Smooth muscle cell (in vitro differentiated cells): Measurements from ENCODE around the gene IRX6. TPM values are rescaled to one million over a fixed set of nuclear protein-coding genes. Genes with fewer than 3 reads are reported as not detected.

Experiments used
- DNase-seq: peaks from one replicate; lab custom pipeline; 2025; ENCODE audit not compliant: unreplicated experiment; lab: John Stamatoyannopoulos, UW
- H2AFZ ChIP-seq: fragments of 200-600 bp; sonication (generic); 2 replicates; pipeline ENCODE4 v1.6.0; 2016; ENCODE audit warnings: antibody characterized with exemption, low read depth, mild to moderate bottlenecking
- H3F3A ChIP-seq: fragments of 200-600 bp; sonication (generic); 2 replicates; pipeline ENCODE4 v1.6.0; 2017; ENCODE audit warnings: antibody characterized with exemption, low read depth
- H3K27ac ChIP-seq: fragments of 200-600 bp; sonication (generic); 2 replicates; pipeline ENCODE4 v1.5.1; 2016; ENCODE audit warnings: low read depth, mild to moderate bottlenecking
- H3K27me3 ChIP-seq: fragments of 200-600 bp; sonication (generic); 2 replicates; pipeline ENCODE4 v1.6.1; 2016; ENCODE audit warnings: low read depth, mild to moderate bottlenecking
- H3K36me3 ChIP-seq: fragments of 200-600 bp; sonication (generic); 2 replicates; pipeline ENCODE4 v1.5.1; 2016; ENCODE audit warnings: low read depth
- H3K4me1 ChIP-seq: fragments of 200-600 bp; sonication (generic); 2 replicates; pipeline ENCODE4 v1.5.1; 2016; ENCODE audit warnings: low read depth
- H3K4me2 ChIP-seq: fragments of 200-600 bp; sonication (generic); 2 replicates; pipeline ENCODE4 v1.6.0; 2016; ENCODE audit warnings: mild to moderate bottlenecking
- H3K4me3 ChIP-seq: fragments of 200-600 bp; sonication (generic); 2 replicates; pipeline ENCODE4 v1.5.1; 2016; ENCODE audit warnings: mild to moderate bottlenecking
- H3K79me2 ChIP-seq: fragments of 200-600 bp; sonication (generic); 2 replicates; pipeline ENCODE4 v1.6.0; 2016; ENCODE audit warnings: low read depth, mild to moderate bottlenecking
- H3K9ac ChIP-seq: fragments of 200-600 bp; sonication (generic); 2 replicates; pipeline ENCODE4 v1.6.0; 2016; ENCODE audit warnings: low read depth
- H3K9me3 ChIP-seq: fragments of 200-600 bp; sonication (generic); replicated peaks from 2 replicates; pipeline ENCODE4 v1.5.1; 2016; ENCODE audit warnings: low read depth
- H4K20me1 ChIP-seq: fragments of 200-600 bp; sonication (generic); 2 replicates; pipeline ENCODE4 v1.6.0; 2016; ENCODE audit warnings: low read depth
- CTCF ChIP-seq: fragments of 200-600 bp; sonication (generic); IDR thresholded peaks from 2 replicates; pipeline ENCODE4 v1.5.1; 2017; ENCODE audit warnings: borderline replicate concordance, mild to moderate bottlenecking, antibody characterized with exemption; ENCODE audit not compliant: insufficient read depth, poor library complexity, severe bottlenecking
- WGBS: methylation state at CpG from one replicate; pipeline ENCODE4 v1.1.7; 2016; ENCODE audit warnings: low lambda C conversion rate; 5-methylcytosine and 5-hydroxymethylcytosine counted together
- polyA plus RNA-seq: library from polyadenylated mRNA; unstranded; fragments of >200 nt; fragmentation: Nextera tagmentation; extraction: Ambion mirVana; gene quantifications from 2 replicates; pipeline ENCODE4 v1.2.1, GENCODE V29; 2016
- total RNA-seq: library from RNA; depleted of rRNA; stranded (reverse); fragments of >200 nt; gene quantifications from 2 replicates; pipeline ENCODE4 v1.2.3, GENCODE V29; 2014

IRX6 gene
- total and polyA plus RNA-seq, 2 experiments from 2014 or later = not detected

DNA sequence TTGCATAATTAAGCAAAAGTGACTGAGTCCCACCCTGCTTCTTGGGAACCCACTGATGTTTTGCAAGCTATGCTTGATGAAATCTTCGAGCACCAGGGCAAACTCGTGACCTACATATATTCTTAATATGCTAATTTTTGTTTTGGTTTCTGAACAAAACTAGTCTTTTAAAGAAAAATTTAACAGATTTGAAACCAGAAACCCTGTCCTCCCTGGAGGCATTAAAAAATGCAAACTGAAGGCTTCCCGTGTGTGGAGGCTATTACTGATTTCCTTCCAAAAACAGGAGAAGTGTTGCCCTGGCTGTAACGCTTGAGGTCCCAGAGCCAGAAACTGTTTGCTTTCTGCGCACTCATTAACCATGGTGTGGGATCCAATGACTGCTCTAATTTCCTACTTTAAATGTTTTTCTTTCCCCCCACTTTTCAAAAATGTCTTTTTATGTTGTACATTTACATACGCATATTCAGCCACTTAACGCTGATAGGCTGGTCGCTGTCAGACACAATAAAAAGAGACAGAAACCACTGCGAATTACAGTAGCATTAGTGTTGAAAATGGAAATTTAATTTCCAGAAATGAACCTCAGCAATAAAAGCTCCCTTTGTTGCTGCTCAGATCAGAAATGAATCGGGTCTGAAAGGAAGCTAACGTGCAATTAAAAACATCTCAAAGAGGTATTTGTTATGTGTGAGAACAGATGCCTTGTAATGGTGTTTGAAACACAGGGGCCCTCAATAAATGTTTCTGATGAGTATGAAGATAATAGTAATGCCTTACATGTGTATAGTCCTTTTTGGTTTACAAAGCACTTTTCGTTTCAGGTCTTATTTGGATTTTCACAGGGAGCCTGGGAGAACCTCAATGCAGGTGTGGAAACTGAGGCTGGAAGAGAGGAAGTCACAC lies 39.9 kb upstream of the IRX6 start:
- no peak overlapping the region for H3K4me3 ChIP-seq
- H3K79me2 ChIP-seq = no peaks in the 10 kb centered on the region
- no peaks in the 10 kb centered on the region for H4K20me1 ChIP-seq
- H2AFZ ChIP-seq = no peak overlapping the region
- no peaks in the 10 kb centered on the region for H3K36me3 ChIP-seq
- peaks cover 7% of the 10 kb centered on the region for H3K9me3 ChIP-seq
- WGBS = 76% methylated on average over 12 of the region's 12 CpGs
- H3K9ac ChIP-seq = no peak overlapping the region
- no peaks in the 10 kb centered on the region for H3K4me1 ChIP-seq
- peaks cover 9% of the 10 kb centered on the region for H3K27me3 ChIP-seq
- H3F3A ChIP-seq = no peaks in the 10 kb centered on the region
- TF ChIP-seq CTCF = no peak
- H3K27ac ChIP-seq = no peak overlapping the region
- no peak overlapping the region for H3K4me2 ChIP-seq
- DNase-seq = no peak

DNA sequence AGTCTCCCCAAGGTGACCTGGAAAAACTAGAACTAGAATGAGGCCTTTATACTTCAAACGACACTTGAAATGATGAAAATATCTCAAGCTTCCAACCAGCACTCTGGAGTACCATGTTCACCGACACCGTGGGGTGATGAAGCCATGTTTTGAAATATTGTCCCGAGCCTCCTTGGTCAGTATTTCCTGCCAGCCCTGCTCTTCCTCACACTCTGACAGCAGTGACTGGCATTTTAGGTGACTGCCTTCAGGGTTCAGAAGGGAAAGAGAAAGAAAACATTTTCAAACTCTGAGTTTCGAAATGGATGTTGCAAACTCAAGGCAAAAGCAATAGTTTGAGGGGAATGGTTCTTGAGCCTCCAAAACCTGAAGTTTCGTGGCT lies 39.3 kb upstream of the IRX6 start:
- WGBS = 86% methylated on average over 6 of the region's 6 CpGs
- Histone ChIP-seq H3K4me2 (no peak overlapping the region), H3K4me1 (no peaks in the 10 kb centered on the region), H3K79me2 (no peaks in the 10 kb centered on the region), H3K4me3 (no peak overlapping the region), H3K36me3 (no peaks in the 10 kb centered on the region), H2AFZ (no peak overlapping the region), H3K9ac (no peak overlapping the region), H3K27ac (no peak overlapping the region), H3F3A (no peaks in the 10 kb centered on the region), H4K20me1 (no peaks in the 10 kb centered on the region), H3K9me3 (peaks cover 7% of the 10 kb centered on the region), H3K27me3 (peaks cover 4% of the 10 kb centered on the region)
- TF ChIP-seq CTCF = no peak
- DNase-seq = no peak

- Histone ChIP-seq H2AFZ (no peak overlapping the region), H3K27ac (no peak overlapping the region), H3K27me3 (peaks cover 4% of the 10 kb centered on the region), H3K9ac (no peak overlapping the region), H3K4me1 (no peaks in the 10 kb centered on the region), H4K20me1 (no peaks in the 10 kb centered on the region), H3K36me3 (no peaks in the 10 kb centered on the region), H3K79me2 (no peaks in the 10 kb centered on the region), H3K9me3 (peaks cover 7% of the 10 kb centered on the region), H3F3A (no peaks in the 10 kb centered on the region), H3K4me3 (no peak overlapping the region), H3K4me2 (no peak overlapping the region)
- no peak for DNase-seq
- WGBS = 70% methylated on average over 2 of the region's 2 CpGs
- no peak for TF ChIP-seq CTCF
Measured at GRCh38 chr16:55285586-55285985, 38.4 kb upstream of the IRX6 start.

DNA sequence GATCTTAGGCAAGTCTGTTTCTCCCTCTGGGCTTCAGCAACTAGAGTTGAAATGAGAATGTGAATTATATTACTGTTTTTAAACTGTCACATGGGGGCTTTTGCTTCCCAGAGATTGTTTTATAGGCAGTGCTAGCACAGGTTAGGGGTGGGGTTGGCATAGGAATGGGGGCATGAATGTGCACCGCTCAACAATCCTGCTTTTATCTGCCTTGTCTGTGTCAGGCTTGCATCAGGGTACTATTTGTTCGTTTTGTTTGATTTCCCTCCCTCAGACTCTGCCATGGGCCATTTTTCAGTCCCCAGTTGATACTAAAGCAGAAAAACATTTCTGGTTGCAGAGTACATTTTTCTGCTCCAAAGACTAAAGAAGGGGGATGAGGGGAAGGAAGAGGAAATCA lies 34.6 kb upstream of the IRX6 start:
- DNase-seq = no peak
- WGBS = 86% methylated on average over 2 of the region's 2 CpGs
- Histone ChIP-seq H3K36me3 (no peaks in the 10 kb centered on the region), H3K4me3 (no peak overlapping the region), H3K9me3 (peaks cover 7% of the 10 kb centered on the region), H3K9ac (no peak overlapping the region), H3F3A (no peaks in the 10 kb centered on the region), H3K27me3 (no peaks in the 10 kb centered on the region), H2AFZ (no peak overlapping the region), H4K20me1 (no peaks in the 10 kb centered on the region), H3K27ac (no peak overlapping the region), H3K4me2 (no peak overlapping the region), H3K4me1 (no peaks in the 10 kb centered on the region), H3K79me2 (no peaks in the 10 kb centered on the region)
- TF ChIP-seq CTCF = no peak
